Measurements from ENCODE around the gene HOXC9. TPM values are rescaled to one million over a fixed set of nuclear protein-coding genes. Genes with fewer than 3 reads are reported as not detected.

HOXC9 gene
- polyA plus RNA-seq, 12 donors = 0.33 to 3.2 (median 0.72) TPM; not detected in 2

GRCh38 chr12:54025499-54026405 lies 25.8 kb downstream of the HOXC9 start:
- DNase-seq = no peak

GRCh38 chr12:54026640-54027441 lies 26.9 kb downstream of the HOXC9 start:
- no peak for DNase-seq

- DNase-seq = no peak
Measured at GRCh38 chr12:54027442-54027786, 27.5 kb downstream of the HOXC9 start.

GRCh38 chr12:54028314-54029201 lies 28.6 kb downstream of the HOXC9 start, which contains the start of gene HOXC6:
Gene HOXC6 (plus strand): TSS chr12:54028440. CDS start chr12:54028522, 82 bp downstream.
- no peak for DNase-seq

- no peak for DNase-seq
Measured at GRCh38 chr12:54029529-54030441, 29.8 kb downstream of the HOXC9 start.

- no peak for DNase-seq
Measured at GRCh38 chr12:54030442-54030801, 30.5 kb downstream of the HOXC9 start.

GRCh38 chr12:54030889-54031471 lies 31.0 kb downstream of the HOXC9 start:
- DNase-seq = no peak

- DNase-seq = no peak
Measured at GRCh38 chr12:54031480-54031879, 31.5 kb downstream of the HOXC9 start.

- DNase-seq = no peak
Measured at GRCh38 chr12:54032086-54032619, 32.2 kb downstream of the HOXC9 start.

- DNase-seq = peak; percentile 91
Measured at GRCh38 chr12:54032627-54033100, 32.7 kb downstream of the HOXC9 start, which contains the start of gene HOXC5. Gene HOXC5 (plus strand): TSS chr12:54033050. CDS start chr12:54033123, 73 bp downstream.

- DNase-seq = no peak
Measured at GRCh38 chr12:54033106-54033979, 33.4 kb downstream of the HOXC9 start.

- DNase-seq = no peak
Measured at GRCh38 chr12:54033980-54034784, 34.2 kb downstream of the HOXC9 start.

- no peak for DNase-seq
Measured at GRCh38 chr12:54034785-54035310, 34.9 kb downstream of the HOXC9 start.

GRCh38 chr12:54035568-54036264 lies 35.8 kb downstream of the HOXC9 start:
- DNase-seq = no peak

- DNase-seq = no peak
Measured at GRCh38 chr12:54036620-54037359, 36.8 kb downstream of the HOXC9 start.
